H1 (cell line): ENCODE data around the gene TEAD1. TPM values are rescaled to one million over a fixed set of nuclear protein-coding genes. Genes with fewer than 3 reads are reported as not detected.

Source experiments
- CTCF ChIA-PET: fragments of 300-600 bp; sonication (Branson Sonifier 250); formaldehyde crosslinking; loops from one replicate; lab custom pipeline; 2021; ENCODE audit not compliant: partially characterized antibody; lab: Charles Lee
- POLR2A ChIA-PET: fragments of 300-600 bp; sonication (Branson Sonifier 250); formaldehyde crosslinking; loops from one replicate; lab custom pipeline; 2021; ENCODE audit warnings: inconsistent platforms; ENCODE audit not compliant: partially characterized antibody; lab: Charles Lee
- DNase-seq, 2 experiments: peaks; one replicate each; pipeline versions ENCODE4 v3.0.0 to v3.0.0-alpha.2; 2010 to 2022; ENCODE audit warnings: low spot score in 2 of 2, low read depth in 1 of 2, mixed read lengths in 1 of 2
- FAIRE-seq: peaks from 2 replicates; lab custom pipeline; 2011; peaks lifted over from hg19 to GRCh38; lab: Jason Lieb, UNC
- H2AFZ ChIP-seq: 2 replicates; pipeline ENCODE4 v1.8.1; 2012; ENCODE audit warnings: low read length, inconsistent platforms
- H2AK5ac ChIP-seq: 2 replicates; pipeline ENCODE4 v1.6.1; 2013; ENCODE audit warnings: low read depth, low read length
- H2BK120ac ChIP-seq: replicated peaks from 2 replicates; pipeline ENCODE3; 2013; ENCODE audit warnings: low read depth, low read length, inconsistent platforms
- H2BK12ac ChIP-seq: 2 replicates; pipeline ENCODE4 v1.6.1; 2013; ENCODE audit warnings: low read depth, low read length
- H2BK15ac ChIP-seq: 2 replicates; pipeline ENCODE4 v1.6.1; 2013; ENCODE audit warnings: low read length
- H2BK20ac ChIP-seq: 2 replicates; pipeline ENCODE4 v1.6.1; 2013; ENCODE audit warnings: low read length
- H2BK5ac ChIP-seq: 2 replicates; pipeline ENCODE4 v1.6.1; 2013; ENCODE audit warnings: low read depth, low read length
- H3K14ac ChIP-seq: 2 replicates; pipeline ENCODE4 v1.6.1; 2013; ENCODE audit warnings: inconsistent platforms; ENCODE audit not compliant: insufficient read length
- H3K18ac ChIP-seq: 2 replicates; pipeline ENCODE4 v1.6.1; 2013; ENCODE audit warnings: low read length; ENCODE audit errors: extremely low read depth
- H3K23ac ChIP-seq: 2 replicates; pipeline ENCODE4 v1.6.1; 2013; ENCODE audit warnings: inconsistent platforms; ENCODE audit not compliant: insufficient read length
- H3K23me2 ChIP-seq: 2 replicates; pipeline ENCODE4 v1.6.1; 2013; ENCODE audit warnings: low read depth, low read length
- H3K27ac ChIP-seq: 2 replicates; pipeline ENCODE4 v1.6.1; 2011; ENCODE audit warnings: low read depth, low read length, inconsistent platforms
- H3K27me3 ChIP-seq, 4 experiments: replicated peaks in 1 of 4; 1 replicate in 1 of 4; 2 replicates in 3 of 4; pipeline versions ENCODE4 v1.6.1 to v1.8.1; 2011 to 2013; ENCODE audit warnings: low read length in 3 of 4, mild to moderate bottlenecking in 3 of 4, inconsistent platforms in 2 of 4, mixed read lengths in 2 of 4, moderate library complexity in 1 of 4; ENCODE audit not compliant: control insufficient read depth in 3 of 4, insufficient read depth in 3 of 4; ENCODE audit errors: extremely low read depth in 1 of 4
- H3K36me3 ChIP-seq, 4 experiments: 2 replicates each; pipeline versions ENCODE4 v1.6.1 to v1.8.1; 2011 to 2013; ENCODE audit warnings: mild to moderate bottlenecking in 4 of 4, low read length in 3 of 4, moderate library complexity in 2 of 4, control low read depth in 1 of 4, inconsistent platforms in 1 of 4; ENCODE audit not compliant: insufficient read depth in 4 of 4, control insufficient read depth in 2 of 4
- H3K4ac ChIP-seq: replicated peaks from 2 replicates; pipeline ENCODE3; 2013; ENCODE audit warnings: low read length, low read depth, mixed read lengths, inconsistent platforms; ENCODE audit not compliant: insufficient read length
- H3K4me1 ChIP-seq, 4 experiments: replicated peaks in 1 of 4; 1 replicate in 1 of 4; 2 replicates in 3 of 4; pipeline versions ENCODE4 v1.6.1 to v1.8.1; 2011 to 2013; ENCODE audit warnings: low read length in 3 of 4, inconsistent platforms in 2 of 4, mixed read lengths in 1 of 4; ENCODE audit not compliant: insufficient read depth in 4 of 4, control insufficient read depth in 3 of 4
- H3K4me2 ChIP-seq, 2 experiments: 2 replicates each; pipeline versions ENCODE4 v1.6.1 to v1.8.1; 2011 to 2013; ENCODE audit warnings: low read depth in 2 of 2, low read length in 2 of 2, control low read depth in 1 of 2, inconsistent platforms in 1 of 2, mild to moderate bottlenecking in 1 of 2; ENCODE audit not compliant: insufficient read depth in 1 of 2
- H3K4me3 ChIP-seq, 4 experiments: fragments of 200-600, 300-600 bp in 1 of 4; sonication (generic), shearing (Covaris generic), sonication (Bioruptor Twin) in 1 of 4; 2 replicates each; pipeline versions ENCODE4 v1.5.1 to v1.8.1; 2011 to 2016; ENCODE audit warnings: low read length in 4 of 4, low read depth in 3 of 4, control low read depth in 2 of 4, inconsistent platforms in 2 of 4, mild to moderate bottlenecking in 2 of 4, mixed read lengths in 1 of 4, moderate library complexity in 1 of 4; ENCODE audit not compliant: insufficient read depth in 2 of 4; ENCODE audit errors: extremely low read depth in 1 of 4
- H3K56ac ChIP-seq: replicated peaks from 2 replicates; pipeline ENCODE3; 2013; ENCODE audit warnings: low read depth, mild to moderate bottlenecking, mixed read lengths, low read length, inconsistent platforms; ENCODE audit not compliant: insufficient read length
- H3K79me1 ChIP-seq: 2 replicates; pipeline ENCODE4 v1.6.1; 2013; ENCODE audit warnings: low read depth, low read length, control low read depth
- H3K79me2 ChIP-seq, 2 experiments: 2 replicates each; pipeline versions ENCODE4 v1.6.1 to v1.8.1; 2012 to 2013; ENCODE audit warnings: low read length in 2 of 2, mild to moderate bottlenecking in 2 of 2, inconsistent platforms in 1 of 2; ENCODE audit not compliant: insufficient read depth in 2 of 2, control insufficient read depth in 1 of 2
- H3K9ac ChIP-seq, 4 experiments: replicated peaks in 1 of 4; 1 replicate in 1 of 4; 2 replicates in 3 of 4; pipeline versions ENCODE4 v1.6.1 to v1.8.1; 2011 to 2013; ENCODE audit warnings: low read depth in 3 of 4, low read length in 3 of 4, control low read depth in 2 of 4, mild to moderate bottlenecking in 2 of 4, moderate library complexity in 2 of 4, inconsistent platforms in 1 of 4; ENCODE audit errors: extremely low read depth in 1 of 4
- H3K9me3 ChIP-seq, 2 experiments: 2 replicates each; pipeline versions ENCODE4 v1.6.1 to v1.8.1; 2012 to 2013; ENCODE audit warnings: mild to moderate bottlenecking in 2 of 2, moderate library complexity in 2 of 2, control low read depth in 1 of 2, inconsistent platforms in 1 of 2, low read depth in 1 of 2, low read length in 1 of 2, mixed read lengths in 1 of 2; ENCODE audit not compliant: insufficient read depth in 2 of 2
- H4K20me1 ChIP-seq, 2 experiments: replicated peaks in 1 of 2; 2 replicates each; pipeline versions ENCODE3 to v1.8.1; 2011 to 2013; ENCODE audit warnings: inconsistent platforms in 2 of 2, low read length in 2 of 2, mild to moderate bottlenecking in 1 of 2; ENCODE audit not compliant: insufficient read depth in 2 of 2, control insufficient read depth in 1 of 2
- H4K5ac ChIP-seq: 2 replicates; pipeline ENCODE4 v1.6.1; 2013; ENCODE audit warnings: low read length, low read depth, mixed read lengths, inconsistent platforms; ENCODE audit not compliant: insufficient read length
- H4K8ac ChIP-seq: 2 replicates; pipeline ENCODE4 v1.8.0; 2013; ENCODE audit warnings: mild to moderate bottlenecking, moderate library complexity, low read length, inconsistent platforms; ENCODE audit not compliant: insufficient read depth; ENCODE audit errors: extremely low read depth
- H4K91ac ChIP-seq: replicated peaks from 2 replicates; pipeline ENCODE3; 2013; ENCODE audit warnings: low read length, mixed read lengths, inconsistent platforms; ENCODE audit not compliant: insufficient read length
- ASH2L ChIP-seq: fragments of 200-600, 300-600 bp; sonication (generic); IDR thresholded peaks from one replicate; pipeline ENCODE4 v1.7.1; 2017; ENCODE audit warnings: low read length
- BCL11A ChIP-seq, 2 experiments: IDR thresholded peaks; one replicate each; pipeline ENCODE4 v1.6.1; 2011; ENCODE audit warnings: low read depth in 2 of 2, low read length in 2 of 2, mild to moderate bottlenecking in 2 of 2
- RNF2 ChIP-seq: fragments of 200-900, 300-1000 bp; sonication (generic); IDR thresholded peaks from 2 replicates; pipeline ENCODE4 v1.7.1; 2016; ENCODE audit warnings: borderline replicate concordance, low read depth, mild to moderate bottlenecking, antibody characterized with exemption, low read length; ENCODE audit not compliant: poor library complexity, severe bottlenecking; ENCODE audit errors: missing control alignments
- RXRA ChIP-seq: IDR thresholded peaks from 2 replicates; pipeline ENCODE4 v1.6.1; 2011; ENCODE audit warnings: low read depth, mild to moderate bottlenecking, low read length, moderate library complexity; ENCODE audit not compliant: insufficient read depth
- TBP ChIP-seq: IDR thresholded peaks from 2 replicates; pipeline ENCODE4 v1.6.1; 2011; ENCODE audit warnings: low read depth, low read length, improper control_type of control experiment
- WGBS, 2 experiments: shearing (Covaris generic) in 1 of 2; methylation state at CpG; one replicate each; pipeline versions ENCODE4 v1.1.6 to v1.1.7; 2013 to 2015; ENCODE audit warnings: low lambda C conversion rate in 2 of 2, mixed read lengths in 2 of 2, inconsistent platforms in 1 of 2, low coverage in 1 of 2, missing lambda C conversion rate in 1 of 2; ENCODE audit not compliant: insufficient replicate concordance in 2 of 2, insufficient coverage in 1 of 2, insufficient read length in 1 of 2; ENCODE audit errors: extremely low coverage in 1 of 2, missing lambda C conversion rate in 1 of 2; 5-methylcytosine and 5-hydroxymethylcytosine counted together
- polyA plus RNA-seq, 7 experiments: library from polyadenylated mRNA; depleted of rRNA in 3 of 7; stranded (reverse) in 5 of 7; unstranded in 2 of 7; fragments of >200 nt in 5 of 7; fragments of 200-250 nt in 2 of 7; gene quantifications; 1 replicate in 5 of 7; 2 replicates in 1 of 7; 4 replicates in 1 of 7; pipeline versions ENCODE4 v1.2.1 to v1.2.3, GENCODE V29; 2011 to 2013; ENCODE audit warnings: missing spikeins in 2 of 7, mixed read lengths in 2 of 7
- total RNA-seq: library from RNA; stranded (reverse); fragmentation: NEBNext Ultra II Directional; extraction: Animal tissue kit (Norgen Biotek cat#: 25700); gene quantifications from 2 replicates; pipeline ENCODE4 v1.2.1, GENCODE V29; 2021

Gene TEAD1
- total and polyA plus RNA-seq, 2 of the 8 experiments (the other 6 are each of a cell fraction or from before 2014, with no cell fraction given), result 15.6 to 67.4 TPM

DNA sequence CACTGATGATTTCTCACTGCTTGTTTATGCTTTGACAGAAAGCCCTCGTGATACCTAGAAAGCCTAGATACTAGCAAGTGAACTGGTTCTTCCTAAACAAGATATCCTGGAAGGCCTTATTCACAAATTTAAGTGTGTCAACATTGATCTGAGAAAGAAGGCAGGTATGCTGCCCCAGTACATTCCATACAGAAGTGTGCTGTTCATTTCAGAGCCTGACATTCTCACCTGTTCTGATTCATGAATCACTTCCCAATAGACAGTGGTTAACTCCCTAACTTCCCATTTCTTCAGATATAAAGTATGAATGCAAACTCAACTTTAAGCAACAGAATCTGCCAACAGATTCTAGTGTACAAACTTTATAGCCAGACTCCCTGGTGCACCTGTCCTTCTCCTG lies 319.4 kb downstream of the TEAD1 start:
- H3K4me2 ChIP-seq, result no peak overlapping the region
- CTCF ChIA-PET, result interaction anchor here (0.9 to 1.4 kb wide), 3 partner anchors 17 to 340 kb away, joined by 3 to 6 read pairs (median 4); no protein-coding TSS in a partner anchor

More for the DNA sequence above, 319.4 kb downstream of the TEAD1 start:
- H3K56ac ChIP-seq, result no peak overlapping the region
- FAIRE-seq (no peak), DNase-seq (no peak)
- H3K9ac ChIP-seq, result no peak overlapping the region
- no peak overlapping the region for H3K27ac ChIP-seq
- H3K23ac ChIP-seq, result no peak overlapping the region
- 81% methylated on average over 1 of the region's 1 CpG; no CpG with 5 or more reads in 1 of the 2 experiments for WGBS, 2 experiments
- no peak overlapping the region for H2AFZ ChIP-seq
- no peak overlapping the region for H3K4me3 ChIP-seq
- no peak overlapping the region for H2BK5ac ChIP-seq
- H4K8ac ChIP-seq, result no peak overlapping the region
- no peak overlapping the region for H3K18ac ChIP-seq
- no peaks in the 10 kb centered on the region; a peak in 1 of 4 replicates for H3K9me3 ChIP-seq
- H3K4ac ChIP-seq, result no peak overlapping the region
- H3K23me2 ChIP-seq, result no peaks in the 10 kb centered on the region
- no peaks in the 10 kb centered on the region for H3K4me1 ChIP-seq
- H2BK12ac ChIP-seq, result no peak overlapping the region
- no peak overlapping the region for H2AK5ac ChIP-seq
- H2BK20ac ChIP-seq, result no peak overlapping the region
- H4K91ac ChIP-seq, result no peak overlapping the region
- H3K79me2 ChIP-seq, result no peaks in the 10 kb centered on the region
- no peak overlapping the region for H2BK15ac ChIP-seq
- no peak overlapping the region for H2BK120ac ChIP-seq
- TF ChIP-seq RXRA, result no peak
- no peak for TF ChIP-seq ASH2L
- no peak for TF ChIP-seq BCL11A (IDR thresholded peaks at IDR 0.05; ENCODE audit: low read depth in 2 of 2, low read length in 2 of 2)
- TF ChIP-seq TBP, result no peak
- TF ChIP-seq RNF2, result no peak
- TF ChIP-seq, all 59 proteins: peak for 0
- Histone ChIP-seq H3K79me1 (no peaks in the 10 kb centered on the region), H3K36me3 (no peaks in the 10 kb centered on the region), H3K27me3 (no peaks in the 10 kb centered on the region; a peak in 1 of 7 replicates), H4K5ac (no peak overlapping the region), H4K20me1 (no peaks in the 10 kb centered on the region), H3K14ac (no peak overlapping the region)
- POLR2A ChIA-PET, result no interaction called here
